Stromal cell of bone marrow (primary cell): Measurements from ENCODE around the gene RNF26.

ENCODE experiments used
- DNase-seq: peaks from one replicate; pipeline ENCODE4 v3.0.0-alpha.2; 2012; ENCODE audit warnings: low read depth

Gene RNF26

DNA sequence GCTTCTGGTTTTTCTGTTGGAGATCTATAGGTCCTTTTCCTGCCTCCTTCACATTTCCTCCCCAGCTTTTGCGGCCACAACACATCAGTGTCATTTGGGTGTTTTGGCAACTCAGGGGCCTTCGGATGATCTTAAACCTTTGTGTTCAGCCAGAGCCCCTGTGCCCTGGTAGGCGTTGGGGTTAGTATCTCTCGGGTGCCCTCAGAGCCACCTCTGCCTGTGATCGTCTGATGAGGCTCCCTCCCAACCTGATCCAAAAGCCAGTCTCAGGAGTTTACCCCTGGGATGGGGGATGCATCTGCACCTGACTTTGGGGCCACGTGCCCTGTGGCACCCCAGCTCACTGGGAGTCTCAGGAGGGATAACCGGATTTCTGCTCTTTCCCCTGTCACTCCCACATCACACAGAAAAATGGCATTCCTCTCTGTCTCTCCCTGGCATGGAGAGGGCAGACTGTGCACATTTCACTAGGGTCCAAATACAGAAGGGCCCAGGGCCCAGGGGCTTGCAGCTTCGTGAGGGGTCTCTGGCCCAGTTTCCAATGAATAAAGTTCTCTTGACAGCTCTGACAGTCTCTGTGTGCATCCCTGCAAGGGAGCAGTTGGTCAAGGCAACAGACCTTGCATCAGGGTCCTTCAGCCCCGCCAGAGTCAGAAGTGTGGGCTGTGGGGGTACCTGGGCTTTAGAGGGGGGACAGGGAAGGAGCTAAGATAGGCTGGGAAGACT is 2.6 kb downstream of the RNF26 start:
- DNase-seq: no peak

- no peak for DNase-seq
Observed at GRCh38 chr11:119337581-119338317, 3.4 kb downstream of the RNF26 start.

GRCh38 chr11:119338318-119338890 is 4.1 kb downstream of the RNF26 start:
- peak; percentile 63 for DNase-seq

DNA sequence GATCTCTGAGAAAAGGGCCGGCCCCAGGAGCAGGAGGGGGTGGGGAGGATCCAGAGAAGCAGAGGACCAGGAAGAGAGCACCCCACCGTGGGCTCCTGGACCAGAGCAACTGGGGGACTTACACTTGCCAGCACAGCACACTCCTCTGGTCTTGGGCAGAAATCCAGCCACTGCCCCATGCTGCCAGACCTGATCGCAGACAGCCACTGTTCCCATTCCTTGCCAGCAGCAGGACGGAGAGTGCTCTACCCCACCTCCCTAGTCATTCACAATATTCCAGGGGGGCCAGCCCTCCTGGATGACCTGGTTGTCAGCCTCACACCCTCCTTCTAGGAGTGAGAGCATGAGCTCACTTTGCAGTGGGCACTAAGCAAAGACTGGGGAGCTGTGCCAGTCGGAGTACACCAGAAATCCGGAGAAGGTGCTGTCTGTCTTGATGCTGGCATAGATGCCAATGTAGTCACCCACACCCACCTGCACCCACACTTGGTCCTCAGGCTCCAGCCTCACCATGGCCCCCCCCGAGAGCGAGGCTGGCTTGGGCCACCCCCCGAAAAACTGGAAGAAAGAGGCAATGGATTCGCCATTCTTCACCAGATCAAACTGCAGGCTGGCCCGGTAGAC is 4.8 kb downstream of the RNF26 start:
- no peak for DNase-seq

DNA sequence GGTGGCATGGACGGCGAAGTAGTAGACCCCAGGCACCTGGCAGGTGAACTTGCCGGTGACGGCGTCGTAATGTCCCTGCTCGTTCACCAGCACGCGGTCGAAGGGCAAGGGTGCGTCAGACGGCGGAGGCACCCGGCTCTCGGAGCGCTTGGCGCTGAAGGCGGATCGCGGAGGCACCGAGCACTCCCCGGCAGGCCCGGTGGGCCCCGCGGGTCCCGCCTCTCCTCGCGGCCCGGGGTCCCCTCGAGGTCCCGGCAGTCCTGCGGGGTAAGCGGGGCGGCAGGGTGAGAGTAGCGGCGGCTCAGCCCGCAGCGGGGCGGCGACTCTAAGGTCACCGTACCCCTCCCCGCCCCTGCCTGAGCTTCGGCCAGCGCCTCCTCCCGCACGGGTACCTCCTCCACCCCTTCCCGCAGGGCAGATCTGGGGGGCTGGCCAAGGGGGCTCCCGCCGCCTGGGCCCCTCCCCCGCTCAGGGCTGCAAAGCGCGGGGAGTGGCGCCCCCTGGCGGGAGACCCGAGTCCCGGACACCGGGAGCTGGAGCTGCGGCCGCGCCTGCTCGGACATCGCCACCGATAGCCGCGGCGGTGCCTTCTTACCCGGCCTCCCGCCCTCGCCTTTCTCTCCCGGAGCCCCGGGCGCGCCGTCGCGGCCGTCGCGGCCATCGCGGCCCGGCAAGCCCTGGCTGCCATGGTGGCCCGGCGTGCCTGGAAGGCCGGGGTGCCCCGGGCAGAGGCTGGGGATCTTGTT is 5.4 kb downstream of the RNF26 start:
- no peak for DNase-seq

- DNase-seq: no peak
Observed at GRCh38 chr11:119340335-119341221, 6.3 kb downstream of the RNF26 start, which contains the start of gene C1QTNF5. Gene C1QTNF5, minus strand, starts transcription at chr11:119340883. Its CDS starts 486 bp downstream, at chr11:119340397.

DNA sequence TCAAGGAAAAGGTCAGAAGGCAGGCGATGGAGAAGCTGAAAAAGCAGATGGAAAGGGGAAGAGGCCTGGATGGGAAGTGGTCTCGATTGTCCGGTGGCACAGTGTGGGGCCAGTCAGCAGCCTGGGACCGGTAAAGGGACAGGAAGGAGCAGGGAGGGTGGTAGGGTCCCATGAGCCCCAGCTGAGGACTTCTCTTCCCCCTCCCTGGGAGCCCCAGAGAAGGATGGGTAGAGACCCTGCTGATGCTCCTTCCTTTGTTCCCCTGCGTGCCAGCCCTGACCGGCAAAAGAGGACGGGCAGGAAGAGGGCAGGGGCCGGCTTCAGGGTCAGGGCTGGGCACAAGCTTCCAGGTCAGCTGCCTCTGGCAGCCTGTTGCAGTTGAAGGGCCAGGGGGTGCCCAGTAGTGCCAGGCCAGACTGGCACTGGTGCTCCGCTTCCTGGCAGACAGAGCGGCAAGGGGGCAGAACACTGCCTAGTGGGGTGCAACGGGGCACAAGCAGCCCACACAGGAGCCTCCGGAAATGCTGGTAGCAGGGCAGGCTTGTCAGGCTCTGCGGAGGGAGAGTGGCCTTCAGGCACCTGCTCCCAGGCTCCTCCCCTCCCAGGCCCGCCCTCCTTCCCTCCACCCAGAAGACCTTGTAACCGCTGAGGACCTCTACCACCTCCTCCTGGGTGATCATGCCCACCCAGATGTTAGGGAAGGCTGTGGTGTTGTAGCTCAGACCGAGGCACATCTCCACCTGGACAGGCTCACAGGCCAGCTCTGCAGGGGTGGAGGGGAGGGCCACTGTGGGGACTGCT is 7.1 kb downstream of the RNF26 start:
- DNase-seq: no peak

GRCh38 chr11:119342023-119342300 is 7.6 kb downstream of the RNF26 start:
- no peak for DNase-seq

GRCh38 chr11:119342362-119343130 is 8.2 kb downstream of the RNF26 start:
- DNase-seq: no peak

- DNase-seq: no peak
Observed at GRCh38 chr11:119343726-119344125, 9.4 kb downstream of the RNF26 start.

GRCh38 chr11:119344291-119345010 is 10.1 kb downstream of the RNF26 start:
- DNase-seq: no peak

DNA sequence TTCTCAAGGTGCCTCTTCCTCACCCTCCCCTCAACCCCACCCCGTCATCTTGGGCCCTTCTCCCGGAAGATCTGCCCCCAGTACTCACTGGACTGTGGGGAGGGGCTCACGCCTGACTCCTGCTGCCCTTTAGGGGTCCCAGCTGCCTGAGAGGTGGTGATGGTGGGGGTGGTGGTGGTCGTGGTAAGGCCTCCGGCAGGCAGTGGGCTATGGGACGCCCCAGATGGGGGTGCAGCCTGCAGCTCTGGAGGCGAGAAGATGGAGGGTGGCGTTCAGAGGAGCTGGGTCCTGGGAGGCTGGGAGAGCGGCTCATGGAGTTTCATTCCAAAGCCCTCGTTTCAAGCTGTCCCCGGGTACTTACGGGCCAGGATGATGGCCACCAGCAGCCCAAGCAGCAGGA is 11.4 kb downstream of the RNF26 start:
- DNase-seq: no peak

GRCh38 chr11:119346605-119347004 is 12.3 kb downstream of the RNF26 start, which contains the start of gene MFRP:
Gene MFRP, minus strand, starts transcription at chr11:119346705. Its CDS starts 192 bp downstream, at chr11:119346513.
- DNase-seq: no peak

DNA sequence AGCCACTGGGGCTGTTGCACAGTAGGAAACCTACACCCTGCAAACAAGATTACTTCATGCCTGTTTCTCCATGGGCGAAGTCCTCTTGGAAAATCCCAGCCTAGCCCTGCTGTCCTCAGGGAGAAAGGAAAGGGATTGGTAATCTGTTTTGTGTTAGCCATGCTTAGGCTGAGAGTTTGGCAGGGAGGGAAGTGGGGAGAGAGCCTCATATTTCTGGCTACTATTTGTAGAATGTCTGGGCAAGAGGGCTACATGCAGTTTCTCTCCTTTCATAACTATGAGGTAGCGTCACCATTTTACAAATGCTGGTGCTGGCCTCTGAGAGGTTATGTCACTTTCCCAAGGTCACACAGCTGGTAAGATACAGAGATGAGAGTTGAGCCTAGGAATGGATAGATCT is 12.9 kb downstream of the RNF26 start:
- DNase-seq: peak; percentile 71

DNA sequence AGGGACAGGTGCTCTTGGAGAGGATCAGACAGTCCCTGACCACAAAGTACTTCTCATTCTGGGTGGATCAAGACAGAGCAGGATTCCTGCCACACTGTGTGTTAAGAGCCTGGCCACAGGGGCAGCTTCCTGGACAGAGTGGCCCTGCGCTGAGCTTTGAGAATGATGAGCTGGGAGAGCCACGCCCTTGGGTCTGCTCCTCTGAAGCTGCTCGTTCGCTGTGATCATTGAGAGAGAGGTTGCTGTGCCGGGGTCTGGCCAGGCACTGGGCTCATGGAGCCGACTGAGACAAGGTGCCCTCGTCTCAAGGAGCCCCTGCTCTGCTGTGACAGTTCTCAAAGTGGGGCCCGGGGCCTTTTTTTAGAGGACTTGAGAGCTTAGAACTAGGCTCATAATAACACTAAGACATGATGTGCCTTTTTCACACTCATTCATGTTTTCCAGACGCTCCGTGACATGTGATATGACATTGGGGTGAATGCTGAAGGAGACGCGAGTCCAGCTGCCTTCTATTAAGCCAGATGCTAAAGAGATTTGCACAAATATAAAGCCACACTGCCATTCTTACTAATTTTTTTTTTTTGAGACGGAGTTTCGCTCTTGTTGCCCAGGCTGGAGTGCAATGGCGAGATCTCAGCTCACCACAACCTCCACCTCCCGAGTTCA is 13.7 kb downstream of the RNF26 start:
- DNase-seq: no peak

- no peak for DNase-seq
Observed at GRCh38 chr11:119350302-119350701, 16.0 kb downstream of the RNF26 start.

- no peak for DNase-seq
Observed at GRCh38 chr11:119351232-119351631, 16.9 kb downstream of the RNF26 start.

- no peak for DNase-seq
Observed at GRCh38 chr11:119352857-119353260, 18.5 kb downstream of the RNF26 start.
